Measurements from ENCODE around the gene EP400.
"Not testable (repeated sequence)": the region's sequence is repeated elsewhere in the genome, so short reads cannot be mapped to it uniquely, and the experiment has no call there.

Gene EP400

DNA sequence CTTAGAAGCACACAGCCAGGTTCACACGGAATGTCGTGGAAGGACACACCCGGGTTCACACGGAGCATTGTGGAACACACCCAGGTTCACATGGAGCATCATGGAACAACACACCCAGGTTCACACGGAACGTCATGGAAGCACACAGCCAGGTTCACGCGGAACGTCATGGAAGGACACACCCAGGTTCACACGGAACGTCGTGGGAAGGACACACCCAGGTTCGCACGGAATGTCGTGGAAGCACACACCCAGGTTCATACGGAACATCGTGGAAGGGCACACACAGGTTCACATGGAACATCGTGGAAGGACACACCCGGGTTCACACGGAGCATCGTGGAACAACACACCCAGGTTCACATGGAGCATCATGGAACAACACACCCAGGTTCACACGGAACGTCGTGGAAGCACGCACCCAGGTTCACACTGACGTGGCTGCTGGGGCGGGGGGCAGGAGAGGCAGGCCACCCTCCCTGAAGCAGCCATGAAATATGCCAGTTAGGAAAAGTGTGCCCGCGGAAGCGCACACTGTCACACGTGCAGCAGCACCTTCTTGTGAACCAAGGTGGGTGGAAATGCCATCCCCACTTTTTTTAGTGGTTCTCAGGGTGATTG is 86.4 kb downstream of the EP400 start:
- H3K9ac ChIP-seq (ENCODE audit: low read length in 5 of 5), result peak overlapping the region in 1 of 5 donors; percentile 87

DNA sequence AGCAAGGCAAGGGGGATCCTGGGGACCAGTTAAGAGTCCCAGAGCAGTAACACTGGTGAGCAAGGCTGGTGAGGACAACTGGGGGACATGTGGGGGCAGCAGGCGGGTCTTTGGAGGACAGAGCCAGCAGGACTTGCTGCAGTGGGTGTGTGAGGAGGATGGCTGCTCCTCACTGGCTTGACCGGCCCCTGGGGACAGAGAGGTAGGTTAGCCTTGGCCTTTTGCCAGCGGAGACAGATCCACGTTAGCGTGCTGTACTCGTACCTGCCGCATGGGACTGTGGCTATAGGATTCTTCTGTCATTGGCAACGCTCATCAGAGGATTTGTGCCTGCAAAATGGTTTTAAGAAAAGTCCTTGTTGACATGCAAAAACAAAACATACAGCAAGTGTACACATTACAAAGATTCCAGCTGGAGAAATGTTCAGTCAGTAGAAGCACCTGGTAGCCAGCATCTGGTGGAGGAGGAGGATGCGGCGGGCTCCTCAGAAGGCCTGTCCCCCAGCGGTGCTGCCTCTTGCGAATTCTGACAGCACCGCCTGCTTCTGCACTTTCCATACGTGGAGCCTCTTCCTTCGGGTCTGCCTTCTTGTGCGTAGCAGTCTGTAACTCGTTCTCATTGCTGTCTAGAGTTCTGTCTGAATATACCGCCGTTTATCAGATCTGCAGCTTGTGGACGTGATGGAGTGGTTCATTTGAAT is 91.3 kb downstream of the EP400 start:
- H3K27ac ChIP-seq (ENCODE audit: low read depth, low read length), result no peak overlapping the region
- no peak overlapping the region for H3K4me3 ChIP-seq (ENCODE audit: low read depth in 1 of 5, low read length in 5 of 5)
- no peak overlapping the region for H3K9ac ChIP-seq (ENCODE audit: low read length in 5 of 5)
- H3K4me1 ChIP-seq (ENCODE audit: control insufficient read depth in 5 of 5, insufficient read depth in 5 of 5, low read length in 5 of 5), result peaks cover 0 to 3% (median 0%) of the 10 kb centered on the region in 5 donors
- peaks cover 0 to 1% (median 0%) of the 10 kb centered on the region in 5 donors for H3K9me3 ChIP-seq (ENCODE audit: control insufficient read depth in 5 of 5, low read length in 5 of 5)
- peaks cover 0 to 3% (median 0%) of the 10 kb centered on the region in 5 donors for H3K27me3 ChIP-seq (ENCODE audit: control insufficient read depth in 5 of 5, insufficient read depth in 4 of 5, low read length in 5 of 5)
- H3K36me3 ChIP-seq (ENCODE audit: control insufficient read depth in 5 of 5, insufficient read depth in 5 of 5, low read length in 5 of 5), result peaks cover 5 to 90% (median 81%) of the 10 kb centered on the region in 5 donors

More for the DNA sequence above, 86.4 kb downstream of the EP400 start:
- H3K36me3 ChIP-seq (ENCODE audit: control insufficient read depth in 5 of 5, insufficient read depth in 5 of 5, low read length in 5 of 5), result peaks cover 9 to 95% (median 90%) of the 10 kb centered on the region in 5 donors
- peak overlapping the region in 1 of 5 donors; percentile 8 for H3K4me3 ChIP-seq (ENCODE audit: low read depth in 1 of 5, low read length in 5 of 5)
- peaks cover 0 to 13% (median 0%) of the 10 kb centered on the region in 5 donors for H3K4me1 ChIP-seq (ENCODE audit: control insufficient read depth in 5 of 5, insufficient read depth in 5 of 5, low read length in 5 of 5)
- H3K9me3 ChIP-seq (ENCODE audit: control insufficient read depth in 5 of 5, low read length in 5 of 5), result peaks cover 0 to 9% (median 0%) of the 10 kb centered on the region in 5 donors
- H3K27ac ChIP-seq (ENCODE audit: low read depth, low read length), result no peak overlapping the region
- peaks cover 0 to 9% (median 0%) of the 10 kb centered on the region in 5 donors for H3K27me3 ChIP-seq (ENCODE audit: control insufficient read depth in 5 of 5, insufficient read depth in 4 of 5, low read length in 5 of 5)

DNA sequence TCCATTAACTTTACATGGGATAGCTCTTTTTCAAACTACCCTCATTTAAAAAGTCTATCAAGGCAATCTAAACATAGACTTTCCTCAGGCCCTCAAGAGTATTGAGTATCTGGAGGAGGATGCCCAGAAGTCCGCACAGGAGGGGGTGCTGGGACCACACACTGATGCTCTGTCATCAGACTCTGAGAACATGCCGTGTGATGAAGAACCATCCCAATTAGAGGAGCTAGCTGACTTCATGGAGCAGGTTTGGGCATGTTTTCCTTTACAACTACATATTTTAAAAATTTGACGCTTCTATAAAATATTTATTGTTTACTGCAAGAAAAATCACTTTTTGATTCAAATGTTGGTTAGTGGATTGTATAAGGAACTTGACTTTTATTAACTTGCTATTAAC is 93.5 kb downstream of the EP400 start:
- Histone ChIP-seq H3K9me3 (ENCODE audit: control insufficient read depth in 5 of 5, low read length in 5 of 5) (no peaks in the 10 kb centered on the region), H3K4me1 (ENCODE audit: control insufficient read depth in 5 of 5, insufficient read depth in 5 of 5, low read length in 5 of 5) (no peaks in the 10 kb centered on the region), H3K4me3 (ENCODE audit: low read depth in 1 of 5, low read length in 5 of 5) (no peak overlapping the region), H3K27me3 (ENCODE audit: control insufficient read depth in 5 of 5, insufficient read depth in 4 of 5, low read length in 5 of 5) (no peaks in the 10 kb centered on the region), H3K9ac (ENCODE audit: low read length in 5 of 5) (no peak overlapping the region), H3K27ac (ENCODE audit: low read depth, low read length) (no peak overlapping the region), H3K36me3 (ENCODE audit: control insufficient read depth in 5 of 5, insufficient read depth in 5 of 5, low read length in 5 of 5) (peaks cover 11 to 88% (median 72%) of the 10 kb centered on the region in 5 donors)

DNA sequence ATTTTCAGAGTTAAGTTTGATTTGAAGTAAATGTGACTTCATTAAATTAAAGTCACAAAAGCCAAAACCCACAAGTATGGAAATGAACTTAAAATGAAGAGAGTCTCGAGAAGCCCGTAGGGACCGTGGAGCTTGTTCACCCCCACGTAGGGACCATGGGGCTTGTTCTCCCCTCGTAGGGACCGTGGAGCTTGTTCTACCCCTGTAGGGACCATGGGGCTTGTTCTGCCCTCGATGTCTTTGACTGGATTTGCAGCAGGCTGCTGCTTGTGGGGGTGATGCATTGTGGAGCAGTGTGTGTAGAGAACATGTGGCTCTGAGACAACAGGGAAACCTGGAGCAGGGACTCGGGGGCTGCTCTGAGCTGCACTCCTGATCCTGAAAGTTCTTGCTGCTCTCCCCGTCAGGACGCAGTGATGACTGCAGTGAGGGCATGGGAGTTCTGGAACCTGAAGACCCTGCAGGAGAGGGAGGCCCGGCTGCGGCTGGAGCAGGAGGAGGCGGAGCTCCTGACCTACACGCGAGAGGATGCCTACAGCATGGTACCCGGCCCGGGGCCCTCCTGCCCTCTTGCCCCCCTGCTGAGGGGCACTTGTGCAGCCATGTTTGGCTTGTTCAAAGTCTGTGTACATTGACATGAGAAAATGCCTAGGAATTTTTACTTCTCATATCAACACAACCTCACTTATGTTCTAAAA is 94.2 kb downstream of the EP400 start:
- Histone ChIP-seq H3K4me1 (ENCODE audit: control insufficient read depth in 5 of 5, insufficient read depth in 5 of 5, low read length in 5 of 5) (no peaks in the 10 kb centered on the region), H3K36me3 (ENCODE audit: control insufficient read depth in 5 of 5, insufficient read depth in 5 of 5, low read length in 5 of 5) (peaks cover 9 to 85% (median 65%) of the 10 kb centered on the region in 5 donors), H3K27ac (ENCODE audit: low read depth, low read length) (no peak overlapping the region), H3K9ac (ENCODE audit: low read length in 5 of 5) (no peak overlapping the region), H3K27me3 (ENCODE audit: control insufficient read depth in 5 of 5, insufficient read depth in 4 of 5, low read length in 5 of 5) (no peaks in the 10 kb centered on the region), H3K4me3 (ENCODE audit: low read depth in 1 of 5, low read length in 5 of 5) (no peak overlapping the region), H3K9me3 (ENCODE audit: control insufficient read depth in 5 of 5, low read length in 5 of 5) (no peaks in the 10 kb centered on the region)

DNA sequence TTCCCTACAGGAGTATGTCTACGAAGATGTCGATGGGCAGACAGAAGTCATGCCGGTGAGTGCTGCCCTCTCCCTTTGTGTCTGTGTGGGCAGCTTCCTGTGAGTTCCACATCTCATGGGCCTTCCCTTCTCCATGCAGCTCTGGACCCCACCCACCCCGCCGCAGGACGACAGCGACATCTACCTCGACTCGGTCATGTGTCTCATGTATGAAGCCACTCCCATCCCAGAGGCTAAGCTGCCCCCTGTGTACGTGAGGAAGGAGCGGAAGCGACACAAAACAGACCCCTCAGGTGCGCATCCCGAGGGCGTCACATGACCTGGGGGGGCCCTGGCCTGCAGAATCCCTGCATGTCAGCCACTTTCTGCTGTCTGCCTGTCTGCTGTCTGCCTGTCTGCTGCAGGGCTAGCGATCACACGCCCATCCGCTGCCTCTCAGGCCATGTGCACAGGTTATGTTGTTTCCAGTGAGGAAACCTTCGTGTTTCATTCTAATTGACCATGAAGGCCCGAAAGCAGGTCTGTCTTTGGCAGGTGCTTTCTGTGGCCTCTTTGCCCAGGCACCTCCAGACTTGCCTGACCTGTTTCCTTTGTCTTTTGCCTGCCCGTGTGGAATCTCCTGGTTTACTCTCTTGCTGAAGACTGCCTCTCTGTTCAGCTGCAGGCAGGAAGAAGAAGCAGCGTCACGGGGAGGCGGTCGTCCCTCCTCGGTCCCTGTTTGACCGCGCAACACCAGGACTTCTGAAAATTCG is 95.1 kb downstream of the EP400 start:
- Histone ChIP-seq H3K9ac (ENCODE audit: low read length in 5 of 5) (no peak overlapping the region), H3K4me1 (ENCODE audit: control insufficient read depth in 5 of 5, insufficient read depth in 5 of 5, low read length in 5 of 5) (no peaks in the 10 kb centered on the region), H3K27ac (ENCODE audit: low read depth, low read length) (no peak overlapping the region), H3K27me3 (ENCODE audit: control insufficient read depth in 5 of 5, insufficient read depth in 4 of 5, low read length in 5 of 5) (no peaks in the 10 kb centered on the region), H3K36me3 (ENCODE audit: control insufficient read depth in 5 of 5, insufficient read depth in 5 of 5, low read length in 5 of 5) (peaks cover 9 to 85% (median 70%) of the 10 kb centered on the region in 5 donors), H3K4me3 (ENCODE audit: low read depth in 1 of 5, low read length in 5 of 5) (no peak overlapping the region), H3K9me3 (ENCODE audit: control insufficient read depth in 5 of 5, low read length in 5 of 5) (no peaks in the 10 kb centered on the region)

GRCh38 chr12:132045751-132046150 is 96.0 kb downstream of the EP400 start:
- Histone ChIP-seq H3K27me3 (ENCODE audit: control insufficient read depth in 5 of 5, insufficient read depth in 4 of 5, low read length in 5 of 5) (no peaks in the 10 kb centered on the region), H3K27ac (ENCODE audit: low read depth, low read length) (no peak overlapping the region), H3K4me1 (ENCODE audit: control insufficient read depth in 5 of 5, insufficient read depth in 5 of 5, low read length in 5 of 5) (no peaks in the 10 kb centered on the region), H3K9me3 (ENCODE audit: control insufficient read depth in 5 of 5, low read length in 5 of 5) (no peaks in the 10 kb centered on the region), H3K9ac (ENCODE audit: low read length in 5 of 5) (no peak overlapping the region), H3K4me3 (ENCODE audit: low read depth in 1 of 5, low read length in 5 of 5) (no peak overlapping the region), H3K36me3 (ENCODE audit: control insufficient read depth in 5 of 5, insufficient read depth in 5 of 5, low read length in 5 of 5) (peaks cover 11 to 87% (median 73%) of the 10 kb centered on the region in 5 donors)

GRCh38 chr12:132046561-132046960 is 96.8 kb downstream of the EP400 start:
- Histone ChIP-seq H3K4me3 (ENCODE audit: low read depth in 1 of 5, low read length in 5 of 5) (no peak overlapping the region), H3K27me3 (ENCODE audit: control insufficient read depth in 5 of 5, insufficient read depth in 4 of 5, low read length in 5 of 5) (no peaks in the 10 kb centered on the region), H3K9ac (ENCODE audit: low read length in 5 of 5) (no peak overlapping the region), H3K27ac (ENCODE audit: low read depth, low read length) (no peak overlapping the region), H3K9me3 (ENCODE audit: control insufficient read depth in 5 of 5, low read length in 5 of 5) (no peaks in the 10 kb centered on the region), H3K36me3 (ENCODE audit: control insufficient read depth in 5 of 5, insufficient read depth in 5 of 5, low read length in 5 of 5) (peaks cover 11 to 87% (median 73%) of the 10 kb centered on the region in 5 donors), H3K4me1 (ENCODE audit: control insufficient read depth in 5 of 5, insufficient read depth in 5 of 5, low read length in 5 of 5) (no peaks in the 10 kb centered on the region)

- not testable (repeated sequence) for H3K27ac ChIP-seq (ENCODE audit: low read depth, low read length); H3K9me3 ChIP-seq (ENCODE audit: control insufficient read depth in 5 of 5, low read length in 5 of 5); H3K4me1 ChIP-seq (ENCODE audit: control insufficient read depth in 5 of 5, insufficient read depth in 5 of 5, low read length in 5 of 5); H3K9ac ChIP-seq (ENCODE audit: low read length in 5 of 5); H3K4me3 ChIP-seq (ENCODE audit: low read depth in 1 of 5, low read length in 5 of 5); H3K27me3 ChIP-seq (ENCODE audit: control insufficient read depth in 5 of 5, insufficient read depth in 4 of 5, low read length in 5 of 5)
- H3K36me3 ChIP-seq (ENCODE audit: control insufficient read depth in 5 of 5, insufficient read depth in 5 of 5, low read length in 5 of 5), result peaks cover 9 to 88% (median 77%) of the 10 kb centered on the region in 5 donors
These were observed 97.9 kb downstream of the EP400 start for GRCh38 chr12:132047630-132048029.

DNA sequence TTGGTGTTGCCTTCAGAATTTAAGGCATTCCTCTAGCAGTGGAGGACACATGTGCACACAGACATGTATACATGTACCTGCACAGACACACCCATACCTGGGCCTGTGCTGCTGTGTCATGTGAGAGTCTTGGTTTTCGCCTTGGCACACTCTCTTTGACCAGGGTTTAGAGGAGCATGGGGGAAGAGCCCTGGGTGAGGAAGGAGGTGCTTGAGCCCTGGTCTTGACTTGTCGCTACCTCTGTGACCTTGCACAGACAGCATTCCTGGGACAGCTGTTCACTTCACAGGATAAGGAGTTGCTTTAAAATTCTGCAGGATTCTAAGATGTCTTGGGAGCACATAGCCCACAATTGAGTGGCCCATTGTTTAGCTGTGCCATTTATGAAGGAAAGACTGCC is 99.7 kb downstream of the EP400 start:
- H3K9ac ChIP-seq (ENCODE audit: low read length in 5 of 5), result no peak overlapping the region
- no peaks in the 10 kb centered on the region for H3K27me3 ChIP-seq (ENCODE audit: control insufficient read depth in 5 of 5, insufficient read depth in 4 of 5, low read length in 5 of 5)
- H3K36me3 ChIP-seq (ENCODE audit: control insufficient read depth in 5 of 5, insufficient read depth in 5 of 5, low read length in 5 of 5), result peaks cover 12 to 89% (median 78%) of the 10 kb centered on the region in 5 donors
- H3K4me1 ChIP-seq (ENCODE audit: control insufficient read depth in 5 of 5, insufficient read depth in 5 of 5, low read length in 5 of 5), result no peaks in the 10 kb centered on the region
- H3K27ac ChIP-seq (ENCODE audit: low read depth, low read length), result no peak overlapping the region
- no peaks in the 10 kb centered on the region for H3K9me3 ChIP-seq (ENCODE audit: control insufficient read depth in 5 of 5, low read length in 5 of 5)
- H3K4me3 ChIP-seq (ENCODE audit: low read depth in 1 of 5, low read length in 5 of 5), result no peak overlapping the region
